ENCODE measurements around the gene PRKAG1.

- TF ChIP-seq CTCF (IDR thresholded peaks at IDR 0.05; ENCODE audit: borderline replicate concordance, extremely low read depth, low read length, poor library complexity, severe bottlenecking) (no peak), EZH2 (IDR thresholded peaks at IDR 0.05; ENCODE audit: borderline replicate concordance, low read depth, low read length, severe bottlenecking) (no peak)
These were observed 32.2 kb upstream of the PRKAG1 start for GRCh38 chr12:49050507-49051372.

Measured in DND-41 (cell line).